K562 (cell line): ENCODE measurements around the gene MYO9A. TPM values are rescaled to one million over a fixed set of nuclear protein-coding genes. Genes with fewer than 3 reads are reported as not detected.
"Not testable (repeated sequence)": the region's sequence is repeated elsewhere in the genome, so short reads cannot be mapped to it uniquely, and the experiment has no call there.

ENCODE experiments used
- ATAC-seq: fragments of 200-7000 bp; cut with Tn5 transposase; 3 replicates; pipeline ENCODE4 v1.9.1; 2020; ENCODE audit warnings: moderate library complexity
- BruUV-seq: library from RNA; stranded (reverse); fragments of 400-500 nt; replicated peaks from 2 replicates; lab custom pipeline; 2021; lab: Mats Ljungman, UMichigan
- CTCF ChIA-PET: fragments of 300-600 bp; formaldehyde crosslinking; extraction: SDS; loops from one replicate; lab custom pipeline; 2021; ENCODE audit warnings: low intra/inter-chr PET ratio; lab: Yijun Ruan, JAX
- POLR2A ChIA-PET: fragments of 300-600, 350-650 bp; sonication (Branson Sonifier 250); formaldehyde crosslinking; extraction: SDS; loops from one replicate; lab custom pipeline; 2021; ENCODE audit warnings: antibody characterized with exemption, inconsistent platforms; lab: Yijun Ruan, JAX
- DNase-seq, 4 experiments: peaks; one replicate each; pipeline versions ENCODE4 v3.0.0 to v3.0.0-alpha.2; 2011 to 2018; ENCODE audit warnings: low spot score in 3 of 4, mixed read lengths in 3 of 4; ENCODE audit errors: extremely low read depth in 1 of 4
- FAIRE-seq: peaks from 2 replicates; lab custom pipeline; 2011; peaks lifted over from hg19 to GRCh38; lab: Jason Lieb, UNC
- H2AFZ ChIP-seq: 2 replicates; pipeline ENCODE4 v1.6.0; 2011; ENCODE audit warnings: low read depth, low read length, control low read depth, inconsistent platforms
- H3K27ac ChIP-seq: fragments of 200-600 bp; 3 replicates; pipeline ENCODE4 v1.8.0; 2011; ENCODE audit warnings: low read depth, mild to moderate bottlenecking, control low read depth, inconsistent platforms, low read length, moderate library complexity, mixed read lengths; ENCODE audit errors: extremely low read depth
- H3K27me3 ChIP-seq, 2 experiments: fragments of 300-600 bp in 1 of 2; 2 replicates in 1 of 2; 3 replicates in 1 of 2; pipeline versions ENCODE4 v1.6.0 to v1.8.0; 2011; ENCODE audit warnings: inconsistent platforms in 2 of 2, low read length in 2 of 2, mild to moderate bottlenecking in 1 of 2, mixed read lengths in 1 of 2, moderate library complexity in 1 of 2; ENCODE audit not compliant: control insufficient read depth in 2 of 2, insufficient read depth in 2 of 2
- H3K36me3 ChIP-seq: fragments of 300-600 bp; 3 replicates; pipeline ENCODE4 v1.8.0; 2011; ENCODE audit warnings: mild to moderate bottlenecking, low read length, inconsistent platforms; ENCODE audit not compliant: control insufficient read depth, insufficient read depth
- H3K4me1 ChIP-seq, 2 experiments: fragments of 200-600 bp in 1 of 2; replicated peaks in 1 of 2; 2 replicates in 1 of 2; 3 replicates in 1 of 2; pipeline versions ENCODE4 v1.5.1 to v1.8.0; 2011; ENCODE audit warnings: inconsistent platforms in 2 of 2, low read length in 2 of 2, mild to moderate bottlenecking in 1 of 2, mixed read lengths in 1 of 2, moderate library complexity in 1 of 2; ENCODE audit not compliant: control insufficient read depth in 2 of 2, insufficient read depth in 2 of 2
- H3K4me2 ChIP-seq: 2 replicates; pipeline ENCODE4 v1.6.1; 2011; ENCODE audit warnings: low read length, control low read depth, inconsistent platforms, mixed read lengths; ENCODE audit not compliant: insufficient read depth
- H3K4me3 ChIP-seq: fragments of 200-600 bp; sonication (generic), shearing (Covaris generic); 2 replicates; pipeline ENCODE4 v1.5.1; 2016; ENCODE audit warnings: control low read depth, inconsistent platforms
- H3K79me2 ChIP-seq: fragments of 200-600 bp; 3 replicates; pipeline ENCODE4 v1.8.0; 2011; ENCODE audit warnings: low read length, inconsistent platforms; ENCODE audit not compliant: control insufficient read depth, insufficient read depth
- H3K9ac ChIP-seq, 2 experiments: 2 replicates each; pipeline versions ENCODE4 v1.6.0 to v1.6.1; 2011; ENCODE audit warnings: low read depth in 2 of 2, low read length in 2 of 2, control low read depth in 1 of 2, inconsistent platforms in 1 of 2, mild to moderate bottlenecking in 1 of 2, mixed read lengths in 1 of 2; ENCODE audit not compliant: insufficient read depth in 1 of 2
- H3K9me1 ChIP-seq: one replicate; pipeline ENCODE4 v1.6.0; 2011; ENCODE audit warnings: inconsistent platforms, mild to moderate bottlenecking, low read length, moderate library complexity; ENCODE audit not compliant: control insufficient read depth, insufficient read depth
- H3K9me3 ChIP-seq: replicated peaks from 2 replicates; pipeline ENCODE4 v1.5.1; 2011; ENCODE audit warnings: low read depth, low read length, inconsistent platforms; ENCODE audit not compliant: control insufficient read depth, insufficient read depth
- H4K20me1 ChIP-seq: replicated peaks from 2 replicates; pipeline ENCODE4 v1.6.1; 2011; ENCODE audit warnings: low read length, inconsistent platforms, mixed read lengths; ENCODE audit not compliant: control insufficient read depth, insufficient read depth
- ARNT ChIP-seq, 2 experiments: fragments of 450-650 bp; IDR thresholded peaks; 2 replicates each; pipeline ENCODE4 v1.6.1; 2016; ENCODE audit warnings: mild to moderate bottlenecking in 1 of 2
- ZNF121 ChIP-seq: sonication (generic); formaldehyde crosslinking; conservative IDR thresholded peaks from 2 replicates; pipeline ENCODE4 v1.8.0; 2022; ENCODE audit warnings: missing genetic modification reagents
- WGBS: fragments of 100-300 bp; shearing (Covaris generic); methylation state at CpG from one replicate; pipeline ENCODE4 v1.1.6; 2016; ENCODE audit warnings: low coverage, mixed read lengths; ENCODE audit not compliant: insufficient coverage; ENCODE audit errors: missing lambda C conversion rate; 5-methylcytosine and 5-hydroxymethylcytosine counted together
- in situ Hi-C: fragments of 300-500 bp; cut with MboI; formaldehyde crosslinking; loops from 4 replicates; pipeline ENCODE4 v1.15.0; 2018; ENCODE audit warnings: inconsistent platforms, mixed read lengths
- intact Hi-C: fragments of 100-400 bp; cut with micrococcal nuclease; formaldehyde crosslinking; loops from 2 replicates; pipeline ENCODE4 v1.14.2; 2022
- polyA plus RNA-seq, 8 experiments: library from polyadenylated mRNA; depleted of rRNA in 4 of 8; stranded (reverse) in 5 of 8; unstranded in 3 of 8; fragments of >200 nt; fragmentation: Nextera tagmentation in 2 of 8; fragmentation: Illumina TruSeq in 1 of 8; extraction: Ambion mirVana in 2 of 8; extraction: Trizol in 1 of 8; gene quantifications; 2 replicates each; pipeline versions ENCODE4 v1.2.1 to v1.2.3, GENCODE V29; 2011 to 2014; ENCODE audit warnings: inconsistent platforms in 1 of 8, missing spikeins in 1 of 8
- total RNA-seq, 7 experiments: library from RNA; depleted of rRNA in 6 of 7; stranded (reverse); fragments of >200 nt in 6 of 7; fragmentation: Illumina TruSeq in 2 of 7; extraction: Trizol in 2 of 7; gene quantifications; 2 replicates each; pipeline versions ENCODE4 v1.2.1 to v1.2.3, GENCODE V29; 2011 to 2021; ENCODE audit warnings: low replicate concordance in 1 of 7

MYO9A gene
- total and polyA plus RNA-seq, 9 of the 15 experiments (the other 6 are each of a cell fraction or from before 2014, with no cell fraction given): 1.9 to 15.4 (median 5.8) TPM

- H3K36me3 ChIP-seq, H3K27ac ChIP-seq, H3K9me1 ChIP-seq, in situ Hi-C loops, DNase-seq, H2AFZ ChIP-seq, H3K4me1 ChIP-seq, H4K20me1 ChIP-seq, H3K79me2 ChIP-seq, H3K4me2 ChIP-seq, CTCF ChIA-PET, H3K9me3 ChIP-seq, H3K27me3 ChIP-seq, POLR2A ChIA-PET, intact Hi-C loops, H3K9ac ChIP-seq, BruUV-seq, ATAC-seq, FAIRE-seq, H3K4me3 ChIP-seq: not testable (repeated sequence)
- no CpG with 5 or more reads among the region's 33 CpGs for WGBS
Measured at GRCh38 chr15:72100551-72100950, 17.4 kb downstream of the MYO9A start.

GRCh38 chr15:72099155-72099554 is 18.8 kb downstream of the MYO9A start:
- Histone ChIP-seq H4K20me1 (no peaks in the 10 kb centered on the region), H3K27ac (no peak overlapping the region), H3K4me3 (no peak overlapping the region), H3K4me1 (peaks cover 0 to 3% of the 10 kb centered on the region in 2 experiments; a peak in 1 of 5 replicates), H3K79me2 (no peaks in the 10 kb centered on the region), H3K36me3 (no peaks in the 10 kb centered on the region), H3K4me2 (no peak overlapping the region), H2AFZ (no peak overlapping the region), H3K27me3 (no peaks in the 10 kb centered on the region), H3K9me3 (no peaks in the 10 kb centered on the region), H3K9me1 (no peaks in the 10 kb centered on the region), H3K9ac (no peak overlapping the region)
- DNase-seq: no peak
- WGBS: 59% methylated on average over 4 of the region's 4 CpGs
- intact Hi-C loops (no loop called here), in situ Hi-C loops (no loop called here)
- CTCF ChIA-PET: no interaction called here
- no TSS peak for BruUV-seq
- no peak for ATAC-seq
- peak; percentile 68 for TF ChIP-seq ZNF121 (CRISPR knock-in tag)
- no peak for TF ChIP-seq ARNT (IDR thresholded peaks at IDR 0.05)
- peak; percentile 64 for FAIRE-seq
- POLR2A ChIA-PET: no interaction called here
